Subcutaneous adipose tissue (tissue), 4 donors: Measurements from ENCODE around the gene CHMP2A. TPM values are rescaled to one million over a fixed set of nuclear protein-coding genes. Genes with fewer than 3 reads are reported as not detected.

Experiments
- total RNA-seq, 4 donors: library from RNA; depleted of rRNA; stranded (reverse); fragments of >200 nt; gene quantifications; one replicate each; pipeline ENCODE4 v1.1.0, GENCODE V29; 2016
- TF ChIP-seq, protein P1 (sequence below): fragments of 450-650 bp; IDR thresholded peaks from one replicate; pipeline ENCODE4 v1.5.1; 2016; ENCODE audit warnings: low read depth, mild to moderate bottlenecking, control low read depth, antibody characterized with exemption, moderate library complexity

CHMP2A gene
- total RNA-seq, 4 donors from 2014 or later = 96.8 to 133 (median 106) TPM

DNA sequence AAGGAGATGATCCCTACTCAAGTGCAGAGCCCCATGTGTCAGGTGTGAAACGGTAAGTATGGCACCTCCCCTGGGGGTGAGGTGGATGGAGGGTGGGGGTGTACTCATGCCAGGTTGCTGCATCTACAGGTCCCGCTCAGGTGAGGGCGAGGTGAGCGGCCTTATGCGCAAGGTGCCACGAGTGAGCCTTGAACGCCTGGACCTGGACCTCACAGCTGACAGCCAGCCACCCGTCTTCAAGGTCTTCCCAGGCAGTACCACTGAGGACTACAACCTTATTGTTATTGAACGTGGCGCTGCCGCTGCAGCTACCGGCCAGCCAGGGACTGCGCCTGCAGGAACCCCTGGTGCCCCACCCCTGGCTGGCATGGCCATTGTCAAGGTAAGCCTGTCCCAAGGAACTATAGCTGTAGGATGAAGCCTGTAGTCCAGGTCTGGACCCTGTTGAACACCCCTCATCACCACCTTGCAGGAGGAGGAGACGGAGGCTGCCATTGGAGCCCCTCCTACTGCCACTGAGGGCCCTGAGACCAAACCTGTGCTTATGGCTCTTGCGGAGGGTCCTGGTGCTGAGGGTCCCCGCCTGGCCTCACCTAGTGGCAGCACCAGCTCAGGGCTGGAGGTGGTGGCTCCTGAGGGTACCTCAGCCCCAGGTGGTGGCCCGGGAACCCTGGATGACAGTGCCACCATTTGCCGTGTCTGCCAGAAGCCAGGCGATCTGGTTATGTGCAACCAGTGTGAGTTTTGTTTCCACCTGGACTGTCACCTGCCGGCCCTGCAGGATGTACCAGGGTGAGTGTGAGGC lies 5.8 kb downstream of the CHMP2A start:
- TF ChIP-seq, protein P1, sequence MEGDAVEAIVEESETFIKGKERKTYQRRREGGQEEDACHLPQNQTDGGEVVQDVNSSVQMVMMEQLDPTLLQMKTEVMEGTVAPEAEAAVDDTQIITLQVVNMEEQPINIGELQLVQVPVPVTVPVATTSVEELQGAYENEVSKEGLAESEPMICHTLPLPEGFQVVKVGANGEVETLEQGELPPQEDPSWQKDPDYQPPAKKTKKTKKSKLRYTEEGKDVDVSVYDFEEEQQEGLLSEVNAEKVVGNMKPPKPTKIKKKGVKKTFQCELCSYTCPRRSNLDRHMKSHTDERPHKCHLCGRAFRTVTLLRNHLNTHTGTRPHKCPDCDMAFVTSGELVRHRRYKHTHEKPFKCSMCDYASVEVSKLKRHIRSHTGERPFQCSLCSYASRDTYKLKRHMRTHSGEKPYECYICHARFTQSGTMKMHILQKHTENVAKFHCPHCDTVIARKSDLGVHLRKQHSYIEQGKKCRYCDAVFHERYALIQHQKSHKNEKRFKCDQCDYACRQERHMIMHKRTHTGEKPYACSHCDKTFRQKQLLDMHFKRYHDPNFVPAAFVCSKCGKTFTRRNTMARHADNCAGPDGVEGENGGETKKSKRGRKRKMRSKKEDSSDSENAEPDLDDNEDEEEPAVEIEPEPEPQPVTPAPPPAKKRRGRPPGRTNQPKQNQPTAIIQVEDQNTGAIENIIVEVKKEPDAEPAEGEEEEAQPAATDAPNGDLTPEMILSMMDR = no peak

DNA sequence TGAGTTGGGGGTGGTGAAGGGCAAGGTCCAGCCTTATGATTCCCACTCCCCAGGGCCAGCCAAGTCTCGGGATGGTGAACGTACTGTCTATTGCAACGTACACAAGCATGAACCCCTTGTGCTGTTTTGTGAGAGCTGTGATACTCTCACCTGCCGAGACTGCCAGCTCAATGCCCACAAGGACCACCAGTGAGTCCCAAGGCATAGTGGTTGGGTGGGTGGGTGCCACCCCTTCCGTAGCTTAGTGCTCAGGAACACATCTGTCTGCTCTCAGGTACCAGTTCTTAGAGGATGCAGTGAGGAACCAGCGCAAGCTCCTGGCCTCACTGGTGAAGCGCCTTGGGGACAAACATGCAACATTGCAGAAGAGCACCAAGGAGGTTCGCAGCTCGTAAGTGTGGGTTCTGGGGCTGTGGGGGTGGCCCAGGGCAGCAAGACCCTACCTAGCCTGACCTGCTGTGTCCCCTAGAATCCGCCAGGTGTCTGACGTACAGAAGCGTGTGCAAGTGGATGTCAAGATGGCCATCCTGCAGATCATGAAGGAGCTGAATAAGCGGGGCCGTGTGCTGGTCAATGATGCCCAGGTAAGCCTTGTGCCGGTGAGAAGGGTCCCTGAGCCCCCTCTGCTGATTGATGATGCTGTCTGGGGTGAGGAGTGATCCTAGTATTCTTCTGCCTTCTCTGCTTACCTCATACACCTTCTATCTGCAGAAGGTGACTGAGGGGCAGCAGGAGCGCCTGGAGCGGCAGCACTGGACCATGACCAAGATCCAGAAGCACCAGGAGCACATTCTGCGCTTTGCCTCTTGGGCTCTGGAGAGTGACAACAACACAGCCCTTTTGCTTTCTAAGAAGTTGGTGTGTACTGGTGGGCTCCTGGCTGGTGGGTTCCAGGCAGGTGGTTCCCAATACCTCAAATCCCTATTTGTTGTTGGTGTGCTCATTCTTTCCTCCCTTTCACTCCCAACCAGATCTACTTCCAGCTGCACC lies 7.3 kb downstream of the CHMP2A start:
- TF ChIP-seq, protein P1 = no peak

- TF ChIP-seq, protein P1 = no peak
Observed at GRCh38 chr19:58546019-58546530, 8.8 kb downstream of the CHMP2A start.

- TF ChIP-seq, protein P1 = no peak
Observed at GRCh38 chr19:58545286-58546018, 9.5 kb downstream of the CHMP2A start.

- TF ChIP-seq, protein P1 = no peak
Observed at GRCh38 chr19:58544591-58545285, 10.2 kb downstream of the CHMP2A start.

GRCh38 chr19:58543826-58544590 lies 10.9 kb downstream of the CHMP2A start, which contains the start of gene TRIM28:
Gene TRIM28, plus strand, starts transcription at chr19:58544064. Its CDS starts 694 bp downstream, at chr19:58544758.
- TF ChIP-seq, protein P1 = no peak
